IPS DF 6.9 (cell line): ENCODE results near the gene RFLNA.

Source experiments
- DNase-seq: peaks from one replicate; pipeline ENCODE4 v3.0.0-alpha.2; 2013; ENCODE audit warnings: low read depth, low spot score
- H3K27ac ChIP-seq: one replicate; pipeline ENCODE4 v1.5.1; 2013; ENCODE audit warnings: low read length, control low read depth
- H3K27me3 ChIP-seq: 2 replicates; pipeline ENCODE4 v1.6.1; 2013; ENCODE audit warnings: mild to moderate bottlenecking, low read length; ENCODE audit not compliant: control insufficient read depth, insufficient read depth
- H3K36me3 ChIP-seq: 2 replicates; pipeline ENCODE4 v1.6.1; 2013; ENCODE audit warnings: low read length; ENCODE audit not compliant: control insufficient read depth, insufficient read depth
- H3K4me1 ChIP-seq: 2 replicates; pipeline ENCODE4 v1.6.1; 2013; ENCODE audit warnings: low read length; ENCODE audit not compliant: control insufficient read depth, insufficient read depth
- H3K4me3 ChIP-seq: 2 replicates; pipeline ENCODE4 v1.5.1; 2013; ENCODE audit warnings: mild to moderate bottlenecking, low read length
- H3K9me3 ChIP-seq: 2 replicates; pipeline ENCODE4 v1.6.1; 2013; ENCODE audit warnings: low read length, inconsistent platforms; ENCODE audit not compliant: control insufficient read depth, insufficient read depth
- WGBS: extraction: QIAGEN DNeasy Blood & Tissue Kit; methylation state at CpG from one replicate; pipeline ENCODE4 v1.1.7; 2013; ENCODE audit warnings: mixed read lengths, missing lambda C conversion rate; ENCODE audit not compliant: insufficient read length, insufficient coverage; 5-methylcytosine and 5-hydroxymethylcytosine counted together

Gene RFLNA

DNA sequence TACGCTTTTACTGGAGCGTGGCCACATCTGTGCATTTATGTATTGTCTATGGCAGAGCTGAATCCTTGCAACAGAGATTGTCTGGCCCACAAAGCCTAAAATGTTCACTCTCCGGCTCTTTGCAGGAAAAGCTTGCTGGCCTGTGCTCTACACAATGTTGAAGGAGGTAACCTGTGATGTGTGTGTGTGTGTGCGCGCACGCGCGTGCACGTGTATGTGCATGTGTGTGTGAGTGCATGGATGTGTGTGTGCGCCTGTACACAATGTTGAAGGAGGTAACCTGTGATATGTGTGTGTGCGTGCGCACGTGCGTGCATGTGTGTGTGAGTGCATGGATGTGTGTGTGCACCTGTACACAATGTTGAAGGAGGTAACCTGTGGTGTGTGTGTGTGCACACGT, 62.7 kb downstream of the RFLNA start:
- Histone ChIP-seq H3K4me1 (no peaks in the 10 kb centered on the region), H3K27ac (no peak overlapping the region), H3K9me3 (no peaks in the 10 kb centered on the region), H3K4me3 (no peak overlapping the region), H3K36me3 (peaks cover 46% of the 10 kb centered on the region), H3K27me3 (no peaks in the 10 kb centered on the region)
- WGBS = no CpG with 5 or more reads among the region's 15 CpGs
- DNase-seq = no peak

DNA sequence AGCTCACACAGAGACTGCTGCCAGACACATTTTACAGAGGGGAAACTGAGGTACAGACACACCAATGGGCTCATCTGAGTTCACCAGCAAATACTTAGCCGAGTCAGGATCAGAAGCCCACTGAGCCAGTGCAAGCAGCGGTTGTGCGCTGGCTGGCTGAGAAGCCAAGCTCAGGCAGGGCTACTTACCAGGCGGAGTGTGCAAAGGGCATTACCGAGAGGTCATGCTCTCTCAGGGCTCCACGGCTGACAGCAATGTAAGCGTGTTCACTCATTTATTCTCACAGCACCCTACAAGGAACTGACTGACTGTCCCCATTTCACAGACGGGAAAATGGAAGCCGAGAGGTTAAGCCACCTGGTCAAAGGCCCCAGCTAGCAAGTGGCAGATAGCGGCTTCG, 63.7 kb downstream of the RFLNA start:
- Histone ChIP-seq H3K4me3 (no peak overlapping the region), H3K27ac (no peak overlapping the region), H3K4me1 (no peaks in the 10 kb centered on the region), H3K27me3 (no peaks in the 10 kb centered on the region), H3K36me3 (peaks cover 38% of the 10 kb centered on the region), H3K9me3 (no peaks in the 10 kb centered on the region)
- no CpG with 5 or more reads among the region's 11 CpGs for WGBS
- no peak for DNase-seq

DNA sequence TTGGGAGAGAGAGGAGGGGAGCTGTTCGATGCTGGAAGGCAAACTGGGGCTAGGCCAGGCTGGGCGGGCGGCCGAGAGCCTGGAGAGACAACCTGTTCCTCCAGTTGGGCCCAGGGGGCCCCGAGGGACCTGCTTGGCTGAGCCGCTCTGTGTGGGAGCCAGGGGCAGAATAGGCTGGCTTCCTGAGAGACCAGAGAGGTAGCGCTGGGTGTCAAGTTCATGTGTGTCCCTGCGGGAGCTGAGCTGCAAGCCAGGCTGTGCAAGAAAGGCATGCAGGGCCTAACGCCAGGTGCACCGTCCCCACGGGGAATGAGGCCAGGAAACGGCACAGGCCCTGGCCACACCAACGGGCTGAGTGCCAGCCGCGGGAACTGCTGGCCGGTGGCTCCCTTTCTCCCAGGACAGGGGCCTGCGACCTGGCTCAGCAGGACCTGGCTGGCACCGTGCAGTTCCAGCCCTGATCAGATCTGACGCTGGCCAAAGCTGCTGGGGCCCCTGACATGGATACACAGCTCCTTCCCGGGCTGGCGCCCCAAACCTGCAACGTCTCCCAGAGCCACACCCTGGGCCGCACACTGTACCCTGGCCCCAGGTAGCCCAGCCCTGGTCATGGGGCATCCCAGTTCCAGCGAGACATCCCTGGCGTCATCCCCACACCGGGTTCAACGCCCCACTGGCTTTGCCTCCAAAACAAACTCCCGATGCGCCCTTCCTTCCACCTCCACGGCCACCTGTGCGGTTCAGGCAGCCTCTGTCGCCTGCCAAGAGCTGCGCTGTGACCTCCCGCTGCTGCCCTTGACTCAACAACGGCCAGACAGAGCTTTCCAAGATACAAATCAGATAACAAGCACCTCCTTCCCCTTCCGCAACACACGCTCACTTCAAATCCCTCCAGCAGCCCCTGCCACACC, 65.0 kb downstream of the RFLNA start:
- H3K36me3 ChIP-seq = peaks cover 33% of the 10 kb centered on the region
- no peaks in the 10 kb centered on the region for H3K4me1 ChIP-seq

GRCh38 chr12:124361074-124361970, 66.4 kb downstream of the RFLNA start:
- Histone ChIP-seq H3K9me3 (no peaks in the 10 kb centered on the region), H3K27ac (no peak overlapping the region), H3K4me3 (no peak overlapping the region), H3K36me3 (peaks cover 28% of the 10 kb centered on the region), H3K4me1 (no peaks in the 10 kb centered on the region), H3K27me3 (no peaks in the 10 kb centered on the region)
- no CpG with 5 or more reads among the region's 21 CpGs for WGBS
- no peak for DNase-seq

More for the DNA sequence above, 65.0 kb downstream of the RFLNA start:
- H3K27ac ChIP-seq = no peak overlapping the region
- no peak for DNase-seq
- H3K27me3 ChIP-seq = no peaks in the 10 kb centered on the region
- no peaks in the 10 kb centered on the region for H3K9me3 ChIP-seq
- no CpG with 5 or more reads among the region's 37 CpGs for WGBS
- no peak overlapping the region for H3K4me3 ChIP-seq

DNA sequence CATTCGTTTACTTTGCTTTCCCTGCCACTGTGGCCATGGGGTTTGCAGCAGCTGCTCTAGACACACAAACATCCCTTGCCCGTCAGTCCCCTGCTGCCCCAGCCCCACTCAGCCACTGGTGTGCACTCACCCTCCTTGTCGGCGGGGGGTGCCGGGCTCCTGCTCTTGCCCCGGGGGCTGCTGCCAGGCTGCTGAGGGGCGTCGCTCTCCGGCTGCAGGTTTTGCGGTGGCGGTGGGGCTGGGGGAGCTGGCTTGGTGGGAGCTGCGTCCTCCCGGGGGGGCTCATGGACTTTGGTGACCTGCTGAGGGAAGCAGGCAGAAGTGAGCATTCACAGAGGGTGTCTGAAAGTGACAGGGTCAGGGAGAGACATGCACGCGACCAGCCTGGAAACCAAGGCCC, 67.1 kb downstream of the RFLNA start:
- no peaks in the 10 kb centered on the region for H3K27me3 ChIP-seq
- no peaks in the 10 kb centered on the region for H3K9me3 ChIP-seq
- no peaks in the 10 kb centered on the region for H3K4me1 ChIP-seq
- no peak for DNase-seq
- H3K4me3 ChIP-seq = no peak overlapping the region
- peaks cover 28% of the 10 kb centered on the region for H3K36me3 ChIP-seq
- WGBS = no CpG with 5 or more reads among the region's 15 CpGs
- no peak overlapping the region for H3K27ac ChIP-seq

GRCh38 chr12:124363353-124363965, 68.6 kb downstream of the RFLNA start:
- no peak for DNase-seq
- Histone ChIP-seq H3K9me3 (no peaks in the 10 kb centered on the region), H3K4me1 (no peaks in the 10 kb centered on the region), H3K4me3 (no peak overlapping the region), H3K36me3 (peaks cover 18% of the 10 kb centered on the region), H3K27ac (no peak overlapping the region), H3K27me3 (no peaks in the 10 kb centered on the region)
- WGBS = no CpG with 5 or more reads among the region's 23 CpGs

DNA sequence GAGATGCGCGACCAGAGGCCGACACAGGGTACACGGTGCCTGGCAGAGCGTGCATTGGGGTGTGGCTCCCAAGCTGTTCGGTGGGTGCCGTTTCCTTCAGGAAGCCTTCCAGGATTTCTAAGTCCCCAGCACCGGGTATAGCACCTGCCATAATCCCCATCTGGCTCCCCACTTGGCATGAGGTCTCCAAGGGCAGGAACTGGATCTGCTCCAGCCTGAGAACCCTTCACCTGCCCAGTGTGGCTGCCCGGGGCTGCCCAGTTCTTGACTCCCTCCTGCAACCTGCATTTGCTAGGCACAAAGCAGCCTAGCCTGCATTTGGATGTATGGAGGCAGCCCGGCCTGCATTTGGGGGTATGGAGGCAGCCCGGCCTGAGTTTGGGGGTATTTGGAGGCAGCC, 69.7 kb downstream of the RFLNA start:
- Histone ChIP-seq H3K36me3 (peaks cover 17% of the 10 kb centered on the region), H3K9me3 (no peaks in the 10 kb centered on the region), H3K27ac (no peak overlapping the region), H3K27me3 (no peaks in the 10 kb centered on the region), H3K4me3 (no peak overlapping the region), H3K4me1 (no peaks in the 10 kb centered on the region; the same call in 1 of the 2 replicates)
- DNase-seq = no peak
- WGBS = no CpG with 5 or more reads among the region's 11 CpGs
